ENCODE results near the gene FOXP2.
"Not testable (repeated sequence)": the region's sequence is repeated elsewhere in the genome, so short reads cannot be mapped to it uniquely, and the experiment has no call there.

FOXP2 gene

DNA sequence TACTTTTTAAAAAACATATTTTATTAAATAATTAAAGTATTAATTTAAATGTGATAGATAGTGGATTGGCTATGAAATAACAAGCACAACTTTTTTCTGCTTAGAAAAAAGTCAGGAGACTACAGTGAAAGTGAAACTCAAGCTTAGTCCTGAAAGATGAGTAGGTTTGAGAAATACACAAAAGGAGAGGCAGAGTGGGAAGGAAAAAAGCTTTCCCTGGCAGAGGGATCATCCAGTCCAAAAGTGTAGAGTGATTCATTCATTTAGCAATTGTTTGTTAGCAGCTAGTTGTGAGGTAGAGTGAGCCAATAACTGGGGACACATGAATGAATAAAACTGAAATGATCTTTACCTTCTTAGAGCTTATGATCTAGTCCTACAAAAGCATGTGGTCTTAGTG is 93.5 kb downstream of the FOXP2 start:
- Histone ChIP-seq H3K27me3 (ENCODE audit: low read depth, low read length) (no peaks in the 10 kb centered on the region), H3K27ac (ENCODE audit: low read length) (no peak overlapping the region), H3K36me3 (ENCODE audit: control insufficient read depth in 1 of 2, insufficient read depth in 2 of 2, low read length in 2 of 2) (no peaks in the 10 kb centered on the region), H3K4me1 (ENCODE audit: control insufficient read depth in 1 of 2, insufficient read depth in 2 of 2, low read length in 2 of 2) (no peaks in the 10 kb centered on the region), H3K9me3 (ENCODE audit: control insufficient read depth in 1 of 2, low read length in 2 of 2) (no peaks in the 10 kb centered on the region), H3K4me3 (ENCODE audit: low read depth in 1 of 2, low read length in 2 of 2) (no peak overlapping the region)

DNA sequence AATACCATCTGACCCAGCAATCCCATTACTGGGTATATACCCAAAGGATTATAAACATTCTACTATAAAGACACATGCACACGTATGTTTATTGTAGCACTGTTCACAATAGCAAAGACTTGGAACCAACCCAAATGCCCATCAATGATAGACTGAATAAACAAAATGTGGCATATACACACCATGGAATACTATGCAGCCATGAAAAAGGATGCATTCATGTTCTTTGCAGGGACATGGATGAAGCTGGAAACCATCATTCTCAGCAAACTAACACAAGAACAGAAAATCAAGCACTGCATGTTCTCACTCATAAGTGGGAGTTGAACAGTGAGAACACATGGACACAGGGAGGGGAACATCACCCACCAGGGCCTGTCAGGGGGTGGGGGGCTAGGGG is 96.2 kb downstream of the FOXP2 start:
- not testable (repeated sequence) for H3K4me1 ChIP-seq (ENCODE audit: control insufficient read depth in 1 of 2, insufficient read depth in 2 of 2, low read length in 2 of 2); H3K27ac ChIP-seq (ENCODE audit: low read length); H3K4me3 ChIP-seq (ENCODE audit: low read depth in 1 of 2, low read length in 2 of 2); H3K36me3 ChIP-seq (ENCODE audit: control insufficient read depth in 1 of 2, insufficient read depth in 2 of 2, low read length in 2 of 2); H3K27me3 ChIP-seq (ENCODE audit: low read depth, low read length); H3K9me3 ChIP-seq (ENCODE audit: control insufficient read depth in 1 of 2, low read length in 2 of 2)

DNA sequence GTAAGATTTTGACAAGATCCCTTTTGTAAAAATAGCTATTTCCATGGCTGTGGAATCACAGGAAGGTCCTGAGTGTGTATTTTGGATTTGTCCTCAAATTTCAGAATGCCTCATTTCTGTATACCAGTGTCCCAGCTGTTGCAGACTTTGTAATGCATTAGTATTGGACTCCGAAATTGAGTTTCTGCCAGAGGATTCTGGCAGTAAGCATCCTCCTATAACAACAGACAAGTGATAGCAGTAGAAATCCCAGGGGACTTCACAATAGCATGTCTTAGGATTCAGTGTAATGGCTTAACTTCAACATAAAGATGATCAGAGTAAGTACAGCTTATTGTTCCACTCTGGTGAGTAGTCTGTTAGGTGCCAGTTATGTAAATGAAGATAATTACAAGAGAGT is 104.6 kb downstream of the FOXP2 start:
- H3K4me1 ChIP-seq (ENCODE audit: control insufficient read depth in 1 of 2, insufficient read depth in 2 of 2, low read length in 2 of 2) = peaks cover 0 to 3% of the 10 kb centered on the region in 2 donors
- H3K9me3 ChIP-seq (ENCODE audit: control insufficient read depth in 1 of 2, low read length in 2 of 2) = no peaks in the 10 kb centered on the region
- no peaks in the 10 kb centered on the region for H3K36me3 ChIP-seq (ENCODE audit: control insufficient read depth in 1 of 2, insufficient read depth in 2 of 2, low read length in 2 of 2)
- H3K27ac ChIP-seq (ENCODE audit: low read length) = no peak overlapping the region
- no peaks in the 10 kb centered on the region for H3K27me3 ChIP-seq (ENCODE audit: low read depth, low read length)
- H3K4me3 ChIP-seq (ENCODE audit: low read depth in 1 of 2, low read length in 2 of 2) = no peak overlapping the region

DNA sequence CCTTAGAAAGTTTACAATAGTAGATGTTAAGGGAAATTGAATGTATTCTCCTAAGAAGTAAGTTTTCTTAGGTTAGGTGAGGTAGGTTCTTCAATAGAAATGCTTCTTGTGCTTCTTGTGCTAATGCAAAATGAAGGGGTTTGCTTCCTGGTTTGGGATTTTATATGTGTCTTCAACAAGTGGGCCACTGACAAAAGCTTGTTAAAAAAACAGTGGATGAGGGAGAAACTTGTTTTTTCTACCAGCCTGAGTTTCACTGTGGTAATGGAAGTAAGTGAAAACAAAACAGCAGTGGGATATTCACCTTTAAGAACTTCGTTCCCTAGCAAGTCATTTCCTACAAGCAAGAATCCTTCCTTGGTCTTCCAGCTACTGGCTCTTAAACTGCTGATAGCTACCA is 107.5 kb downstream of the FOXP2 start:
- Histone ChIP-seq H3K36me3 (ENCODE audit: control insufficient read depth in 1 of 2, insufficient read depth in 2 of 2, low read length in 2 of 2) (no peaks in the 10 kb centered on the region), H3K27me3 (ENCODE audit: low read depth, low read length) (no peaks in the 10 kb centered on the region), H3K27ac (ENCODE audit: low read length) (no peak overlapping the region), H3K4me3 (ENCODE audit: low read depth in 1 of 2, low read length in 2 of 2) (no peak overlapping the region), H3K4me1 (ENCODE audit: control insufficient read depth in 1 of 2, insufficient read depth in 2 of 2, low read length in 2 of 2) (peaks cover 0 to 3% of the 10 kb centered on the region in 2 donors), H3K9me3 (ENCODE audit: control insufficient read depth in 1 of 2, low read length in 2 of 2) (no peaks in the 10 kb centered on the region)

DNA sequence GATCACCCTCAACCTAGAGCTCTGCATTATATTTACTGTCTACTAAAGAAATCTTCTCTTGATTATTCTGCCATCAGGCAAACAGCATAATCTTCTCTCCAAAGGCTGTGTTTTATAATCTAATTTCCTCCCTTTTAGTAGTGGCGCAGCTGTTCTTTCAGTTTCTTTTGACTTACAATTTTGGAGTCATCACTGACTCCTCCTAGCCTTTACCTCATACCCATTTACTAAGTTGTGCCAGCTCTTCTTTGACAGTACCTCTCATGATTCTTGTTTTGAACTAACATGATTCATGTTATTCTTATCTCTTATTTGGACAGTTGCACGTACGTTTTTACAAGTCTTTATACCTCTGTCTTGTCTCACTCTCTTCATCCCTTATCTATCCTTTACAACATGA is 113.0 kb downstream of the FOXP2 start:
- Histone ChIP-seq H3K27ac (ENCODE audit: low read length) (no peak overlapping the region), H3K36me3 (ENCODE audit: control insufficient read depth in 1 of 2, insufficient read depth in 2 of 2, low read length in 2 of 2) (no peaks in the 10 kb centered on the region), H3K4me3 (ENCODE audit: low read depth in 1 of 2, low read length in 2 of 2) (no peak overlapping the region), H3K4me1 (ENCODE audit: control insufficient read depth in 1 of 2, insufficient read depth in 2 of 2, low read length in 2 of 2) (peaks cover 0 to 10% of the 10 kb centered on the region in 2 donors), H3K9me3 (ENCODE audit: control insufficient read depth in 1 of 2, low read length in 2 of 2) (no peaks in the 10 kb centered on the region), H3K27me3 (ENCODE audit: low read depth, low read length) (no peaks in the 10 kb centered on the region)

DNA sequence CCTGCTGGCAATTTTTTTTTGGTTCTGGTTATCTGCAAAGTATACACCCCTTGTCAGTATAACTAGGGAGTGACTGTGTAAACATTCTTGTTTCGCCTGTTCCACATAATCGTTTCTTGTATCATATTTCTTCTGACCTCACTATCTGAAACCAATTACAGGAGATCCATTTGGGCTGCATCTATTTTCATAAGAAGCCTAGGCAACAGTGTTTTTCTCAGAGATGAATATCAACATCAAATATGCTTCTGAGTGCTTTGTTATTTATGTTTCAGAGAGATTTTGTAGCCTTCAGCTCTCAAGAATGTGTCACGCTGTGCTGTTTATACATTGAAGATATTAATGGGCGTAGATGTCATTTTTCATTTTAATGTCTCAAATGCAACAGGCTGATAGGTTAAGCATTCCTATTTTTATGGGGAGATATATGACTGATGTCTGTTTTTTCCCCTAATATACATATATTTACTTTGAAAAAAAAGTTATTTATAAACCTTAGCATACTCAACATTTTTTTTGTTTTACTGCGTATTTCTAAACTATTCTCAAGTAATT is 115.5 kb downstream of the FOXP2 start:
- Histone ChIP-seq H3K9me3 (ENCODE audit: control insufficient read depth in 1 of 2, low read length in 2 of 2) (no peaks in the 10 kb centered on the region), H3K27ac (ENCODE audit: low read length) (no peak overlapping the region), H3K27me3 (ENCODE audit: low read depth, low read length) (no peaks in the 10 kb centered on the region), H3K4me3 (ENCODE audit: low read depth in 1 of 2, low read length in 2 of 2) (no peak overlapping the region), H3K36me3 (ENCODE audit: control insufficient read depth in 1 of 2, insufficient read depth in 2 of 2, low read length in 2 of 2) (no peaks in the 10 kb centered on the region), H3K4me1 (ENCODE audit: control insufficient read depth in 1 of 2, insufficient read depth in 2 of 2, low read length in 2 of 2) (peaks cover 0 to 18% of the 10 kb centered on the region in 2 donors)

DNA sequence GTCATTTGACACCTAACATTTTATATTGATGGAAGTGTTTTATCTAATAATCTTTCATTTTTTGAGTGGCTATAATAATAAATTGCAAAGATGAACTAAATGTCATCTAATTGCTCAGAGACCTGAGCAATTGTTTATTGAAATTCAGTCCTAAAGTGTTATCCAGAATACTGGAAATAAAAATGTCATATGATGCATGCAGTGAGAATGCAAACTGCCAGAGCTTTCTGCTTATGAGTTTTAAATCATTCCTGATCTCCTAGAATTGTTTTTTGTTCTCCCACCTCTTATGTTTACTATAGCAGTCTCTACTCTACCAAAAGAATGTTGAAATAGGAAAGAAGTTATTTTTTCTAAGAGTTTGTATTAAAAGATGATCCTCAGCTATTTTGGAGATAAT is 116.7 kb downstream of the FOXP2 start:
- H3K9me3 ChIP-seq (ENCODE audit: control insufficient read depth in 1 of 2, low read length in 2 of 2) = no peaks in the 10 kb centered on the region
- H3K27ac ChIP-seq (ENCODE audit: low read length) = no peak overlapping the region
- H3K4me1 ChIP-seq (ENCODE audit: control insufficient read depth in 1 of 2, insufficient read depth in 2 of 2, low read length in 2 of 2) = peaks cover 0 to 18% of the 10 kb centered on the region in 2 donors
- H3K4me3 ChIP-seq (ENCODE audit: low read depth in 1 of 2, low read length in 2 of 2) = no peak overlapping the region
- H3K36me3 ChIP-seq (ENCODE audit: control insufficient read depth in 1 of 2, insufficient read depth in 2 of 2, low read length in 2 of 2) = no peaks in the 10 kb centered on the region
- H3K27me3 ChIP-seq (ENCODE audit: low read depth, low read length) = no peaks in the 10 kb centered on the region

DNA sequence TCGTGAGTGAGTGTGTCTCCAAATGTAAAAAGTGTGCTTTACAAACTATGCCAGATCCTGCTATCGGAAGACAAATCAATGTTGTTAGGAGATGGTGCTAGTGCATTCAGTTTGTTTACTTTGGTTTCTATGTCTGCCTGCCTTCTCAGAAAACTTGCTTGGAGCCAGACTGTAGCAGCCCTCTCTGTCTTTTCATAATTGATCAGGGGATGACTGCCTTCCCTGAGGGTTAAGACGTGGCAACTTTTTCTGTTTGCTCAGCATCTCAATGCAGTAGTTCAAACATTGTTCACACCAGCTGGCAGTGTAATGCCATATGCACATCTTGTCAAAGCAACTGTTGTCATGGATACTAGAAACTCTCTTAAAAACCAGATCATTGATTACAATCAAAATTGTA is 118.5 kb downstream of the FOXP2 start:
- Histone ChIP-seq H3K27me3 (ENCODE audit: low read depth, low read length) (no peaks in the 10 kb centered on the region), H3K9me3 (ENCODE audit: control insufficient read depth in 1 of 2, low read length in 2 of 2) (no peaks in the 10 kb centered on the region), H3K4me1 (ENCODE audit: control insufficient read depth in 1 of 2, insufficient read depth in 2 of 2, low read length in 2 of 2) (peaks cover 0 to 18% of the 10 kb centered on the region in 2 donors), H3K27ac (ENCODE audit: low read length) (no peak overlapping the region), H3K4me3 (ENCODE audit: low read depth in 1 of 2, low read length in 2 of 2) (no peak overlapping the region), H3K36me3 (ENCODE audit: control insufficient read depth in 1 of 2, insufficient read depth in 2 of 2, low read length in 2 of 2) (no peaks in the 10 kb centered on the region)

DNA sequence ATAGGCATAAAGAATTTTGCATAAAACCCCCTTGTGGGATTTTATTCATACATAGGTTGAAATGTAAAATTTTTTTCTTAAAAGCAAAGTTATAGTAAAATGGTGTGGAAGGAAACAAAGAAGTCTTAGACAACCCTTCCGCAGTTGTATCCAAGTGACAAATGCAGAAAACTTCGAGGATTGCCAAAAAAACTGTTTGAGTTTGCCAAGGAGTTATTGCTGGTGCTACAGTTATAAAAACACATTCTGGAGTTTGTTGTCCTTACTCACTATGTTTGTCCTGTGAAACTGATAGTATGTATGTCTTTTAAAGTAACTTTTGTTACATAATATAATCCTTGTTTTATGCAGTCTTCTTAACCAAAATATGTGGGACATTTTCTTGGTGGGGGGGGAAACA is 120.3 kb downstream of the FOXP2 start:
- Histone ChIP-seq H3K4me1 (ENCODE audit: control insufficient read depth in 1 of 2, insufficient read depth in 2 of 2, low read length in 2 of 2) (peaks cover 0 to 18% of the 10 kb centered on the region in 2 donors), H3K36me3 (ENCODE audit: control insufficient read depth in 1 of 2, insufficient read depth in 2 of 2, low read length in 2 of 2) (no peaks in the 10 kb centered on the region), H3K27ac (ENCODE audit: low read length) (no peak overlapping the region), H3K27me3 (ENCODE audit: low read depth, low read length) (no peaks in the 10 kb centered on the region), H3K4me3 (ENCODE audit: low read depth in 1 of 2, low read length in 2 of 2) (no peak overlapping the region), H3K9me3 (ENCODE audit: control insufficient read depth in 1 of 2, low read length in 2 of 2) (no peaks in the 10 kb centered on the region)

DNA sequence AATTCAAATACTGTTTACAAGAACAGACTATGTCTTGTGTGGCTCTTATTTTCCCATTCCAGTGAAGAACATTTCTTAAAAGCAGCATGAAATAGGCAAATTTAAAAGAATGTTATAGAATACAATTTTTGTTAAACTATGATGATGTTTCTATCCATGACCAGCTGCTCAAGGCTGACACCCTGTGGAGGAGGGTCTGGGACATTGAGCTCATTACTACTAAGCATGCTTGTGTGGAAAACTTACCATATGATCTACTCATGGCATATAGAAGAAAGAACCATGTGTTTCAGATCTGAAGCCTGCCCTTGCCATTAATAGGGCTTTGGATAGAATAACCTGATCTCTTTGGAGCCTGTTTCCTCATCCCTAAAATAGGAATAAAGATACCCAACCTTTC is 125.0 kb downstream of the FOXP2 start:
- no peak overlapping the region for H3K4me3 ChIP-seq (ENCODE audit: low read depth in 1 of 2, low read length in 2 of 2)
- H3K4me1 ChIP-seq (ENCODE audit: control insufficient read depth in 1 of 2, insufficient read depth in 2 of 2, low read length in 2 of 2) = peaks cover 0 to 3% of the 10 kb centered on the region in 2 donors
- no peaks in the 10 kb centered on the region for H3K36me3 ChIP-seq (ENCODE audit: control insufficient read depth in 1 of 2, insufficient read depth in 2 of 2, low read length in 2 of 2)
- no peaks in the 10 kb centered on the region for H3K27me3 ChIP-seq (ENCODE audit: low read depth, low read length)
- H3K27ac ChIP-seq (ENCODE audit: low read length) = no peak overlapping the region
- no peaks in the 10 kb centered on the region for H3K9me3 ChIP-seq (ENCODE audit: control insufficient read depth in 1 of 2, low read length in 2 of 2)

DNA sequence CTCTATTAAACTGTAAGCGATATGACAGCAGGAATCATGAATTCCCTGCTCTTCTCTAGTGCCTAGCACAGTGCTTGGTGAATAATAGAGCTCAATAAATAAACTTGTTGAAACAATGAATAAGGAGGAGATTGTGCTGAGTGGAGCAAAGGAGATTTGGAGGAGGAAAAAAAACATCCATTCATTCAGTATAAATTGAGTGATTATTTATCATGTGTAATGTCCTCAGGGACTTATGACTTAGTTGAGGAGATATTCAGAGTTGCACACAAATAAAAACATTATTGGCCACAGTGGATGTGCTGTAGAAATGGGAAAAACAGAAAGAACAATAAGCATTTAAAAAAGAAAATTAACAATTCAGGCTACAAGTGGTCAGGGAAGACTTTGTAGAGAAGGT is 125.7 kb downstream of the FOXP2 start:
- no peaks in the 10 kb centered on the region for H3K4me1 ChIP-seq (ENCODE audit: control insufficient read depth in 1 of 2, insufficient read depth in 2 of 2, low read length in 2 of 2)
- no peaks in the 10 kb centered on the region for H3K36me3 ChIP-seq (ENCODE audit: control insufficient read depth in 1 of 2, insufficient read depth in 2 of 2, low read length in 2 of 2)
- H3K27ac ChIP-seq (ENCODE audit: low read length) = no peak overlapping the region
- H3K4me3 ChIP-seq (ENCODE audit: low read depth in 1 of 2, low read length in 2 of 2) = no peak overlapping the region
- H3K9me3 ChIP-seq (ENCODE audit: control insufficient read depth in 1 of 2, low read length in 2 of 2) = no peaks in the 10 kb centered on the region
- H3K27me3 ChIP-seq (ENCODE audit: low read depth, low read length) = no peaks in the 10 kb centered on the region

DNA sequence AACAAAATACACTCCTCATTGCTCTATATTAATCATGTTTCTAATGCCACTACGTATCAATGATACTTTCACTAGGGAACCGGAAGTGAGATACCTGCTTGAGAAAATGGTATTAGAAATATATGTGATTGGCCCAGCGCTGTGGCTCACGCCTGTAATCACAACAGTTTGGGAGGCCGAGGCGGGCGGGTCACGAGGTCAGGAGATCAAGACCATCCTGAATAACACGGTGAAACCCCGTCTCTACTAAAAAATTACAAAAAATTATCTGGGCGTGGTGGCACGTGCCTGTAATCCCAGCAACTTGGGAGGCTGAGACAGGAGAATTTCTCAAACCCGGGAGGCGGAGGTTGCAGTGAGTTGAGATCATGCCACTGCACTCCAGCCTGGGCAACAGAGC is 132.7 kb downstream of the FOXP2 start:
- H3K9me3 ChIP-seq (ENCODE audit: control insufficient read depth in 1 of 2, low read length in 2 of 2); H3K36me3 ChIP-seq (ENCODE audit: control insufficient read depth in 1 of 2, insufficient read depth in 2 of 2, low read length in 2 of 2); H3K4me1 ChIP-seq (ENCODE audit: control insufficient read depth in 1 of 2, insufficient read depth in 2 of 2, low read length in 2 of 2); H3K27ac ChIP-seq (ENCODE audit: low read length); H3K4me3 ChIP-seq (ENCODE audit: low read depth in 1 of 2, low read length in 2 of 2); H3K27me3 ChIP-seq (ENCODE audit: low read depth, low read length): not testable (repeated sequence)
